ENCODE data around the gene C20orf141.
A peak's percentile ranks its signal among the peaks of the same experiment; 100 is the strongest.

C20orf141 gene

DNA sequence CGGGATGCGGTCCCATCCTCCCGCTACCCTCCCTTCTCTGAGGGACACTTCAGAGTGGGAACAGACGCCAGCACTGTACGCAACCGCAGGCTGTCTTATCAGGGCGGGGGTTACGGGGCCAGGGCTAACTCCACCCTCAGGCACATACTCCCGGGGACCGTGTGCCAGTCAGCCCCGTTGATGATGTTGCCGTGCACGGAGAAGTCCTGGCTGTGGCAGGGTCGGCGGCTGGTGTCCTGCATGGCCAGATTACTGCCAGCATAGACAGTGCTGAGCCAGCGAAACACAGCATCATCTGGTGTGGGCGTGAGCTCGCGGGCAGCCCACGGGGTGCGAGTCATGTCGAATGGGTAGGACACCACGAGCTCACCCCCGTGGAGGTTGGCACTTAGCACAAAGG is 19.3 kb upstream of the C20orf141 start:
- CTCF ChIA-PET = no interaction called here
- Mint-ChIP-seq H3K36me3 (peaks cover 4% of the 10 kb centered on the region), H3K4me3 (no peak overlapping the region), H3K27ac (no peak overlapping the region), H3K4me1 (peaks cover 14% of the 10 kb centered on the region), H3K27me3 (peaks cover 61% of the 10 kb centered on the region), H3K9me3 (no peaks in the 10 kb centered on the region)
- no peak for DNase-seq

GRCh38 chr20:2796011-2796660 is 18.7 kb upstream of the C20orf141 start:
- Mint-ChIP-seq H3K27ac (no peak overlapping the region), H3K4me1 (peaks cover 20% of the 10 kb centered on the region), H3K4me3 (no peak overlapping the region), H3K9me3 (no peaks in the 10 kb centered on the region), H3K36me3 (peaks cover 4% of the 10 kb centered on the region), H3K27me3 (peaks cover 65% of the 10 kb centered on the region)
- CTCF ChIA-PET = no interaction called here
- no peak for DNase-seq

DNA sequence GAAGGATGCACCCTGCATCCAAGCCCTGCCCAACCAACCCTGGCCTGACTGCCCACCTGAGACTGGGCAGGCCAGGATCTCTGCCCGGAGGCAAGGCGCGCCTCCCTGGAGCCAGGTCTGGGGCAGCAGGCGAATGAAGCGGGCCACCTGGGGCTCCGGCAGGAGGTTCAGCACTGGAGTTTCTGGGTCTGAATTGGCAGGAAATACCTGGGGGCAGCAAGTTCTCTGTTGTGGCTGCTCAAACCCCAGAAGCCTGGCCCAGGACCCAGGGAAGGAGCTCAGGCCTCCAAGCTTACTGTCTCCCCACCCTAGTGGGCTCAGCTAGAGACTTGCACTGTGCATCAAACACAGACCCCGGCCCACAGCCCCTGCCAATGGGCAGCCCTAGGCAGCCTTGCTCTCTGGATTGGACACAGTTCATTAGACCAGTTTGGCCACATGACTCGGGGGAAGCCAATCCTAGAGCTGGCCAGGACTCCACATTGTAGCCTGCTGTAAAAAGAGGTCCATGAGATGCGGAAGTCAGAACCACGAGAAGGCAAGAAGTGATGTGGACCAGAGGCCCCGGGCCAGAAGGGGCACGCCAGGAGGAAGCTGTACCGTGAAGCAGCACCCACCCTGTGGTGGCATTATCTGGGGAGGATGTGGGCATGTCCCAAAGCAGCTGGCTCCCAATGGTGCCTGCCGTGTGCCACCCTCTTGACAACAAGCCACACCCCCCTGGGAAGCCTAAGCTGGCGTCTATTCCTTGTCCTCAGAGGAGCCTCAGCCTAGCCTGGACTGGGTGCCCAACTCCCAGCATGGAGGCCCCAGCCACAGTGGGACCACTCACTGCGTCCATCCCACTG is 17.4 kb upstream of the C20orf141 start:
- DNase-seq = no peak
- H3K27me3 Mint-ChIP-seq = peaks cover 72% of the 10 kb centered on the region
- H3K36me3 Mint-ChIP-seq = peaks cover 4% of the 10 kb centered on the region
- CTCF ChIA-PET = no interaction called here
- peaks cover 24% of the 10 kb centered on the region for H3K4me1 Mint-ChIP-seq
- H3K4me3 Mint-ChIP-seq = no peak overlapping the region
- no peaks in the 10 kb centered on the region for H3K9me3 Mint-ChIP-seq
- no peak overlapping the region for H3K27ac Mint-ChIP-seq

- no peak overlapping the region for H3K4me3 Mint-ChIP-seq
- CTCF ChIA-PET = interaction anchor here (1.0 kb wide), 1 partner anchor 46 kb away, joined by 3 read pairs; no protein-coding TSS in a partner anchor
- peaks cover 79% of the 10 kb centered on the region for H3K27me3 Mint-ChIP-seq
These were observed 16.5 kb upstream of the C20orf141 start for GRCh38 chr20:2798095-2798805.

GRCh38 chr20:2798814-2799213 is 16.0 kb upstream of the C20orf141 start:
- Mint-ChIP-seq H3K27me3 (peaks cover 79% of the 10 kb centered on the region), H3K4me3 (no peak overlapping the region), H3K36me3 (peaks cover 4% of the 10 kb centered on the region), H3K4me1 (peaks cover 24% of the 10 kb centered on the region), H3K9me3 (no peaks in the 10 kb centered on the region), H3K27ac (no peak overlapping the region)
- no peak for DNase-seq
- CTCF ChIA-PET = interaction anchor here (1.0 kb wide), 1 partner anchor 45 kb away, joined by 3 read pairs; no protein-coding TSS in a partner anchor

More at GRCh38 chr20:2798095-2798805, 16.5 kb upstream of the C20orf141 start:
- Mint-ChIP-seq H3K36me3 (peaks cover 4% of the 10 kb centered on the region), H3K9me3 (no peaks in the 10 kb centered on the region), H3K4me1 (peaks cover 24% of the 10 kb centered on the region), H3K27ac (no peak overlapping the region)
- no peak for DNase-seq

DNA sequence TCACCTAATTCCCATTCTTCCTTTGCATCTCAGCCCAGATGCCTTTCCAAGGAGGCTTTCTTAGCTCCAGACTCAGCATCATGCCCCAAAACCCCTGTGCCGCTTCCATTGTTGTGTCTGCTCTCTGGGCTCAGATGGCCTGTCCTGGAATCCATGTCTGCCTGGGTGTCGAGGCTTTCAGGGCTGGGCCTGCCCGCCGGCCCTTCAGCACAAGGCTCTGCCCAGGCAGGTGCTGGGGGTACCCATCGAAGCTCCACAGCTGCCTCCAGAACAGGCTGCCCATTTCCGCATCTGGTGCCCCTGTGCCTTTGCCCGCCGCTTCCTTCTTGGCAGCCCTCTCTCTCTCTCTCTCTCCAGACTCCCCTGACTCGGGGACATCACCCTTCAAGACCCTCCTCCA is 15.5 kb upstream of the C20orf141 start:
- Mint-ChIP-seq H3K4me3 (peak overlapping the region; percentile 69), H3K27ac (no peak overlapping the region), H3K9me3 (no peaks in the 10 kb centered on the region), H3K4me1 (peaks cover 24% of the 10 kb centered on the region), H3K27me3 (peaks cover 79% of the 10 kb centered on the region), H3K36me3 (peaks cover 4% of the 10 kb centered on the region)
- CTCF ChIA-PET = interaction anchor here (1.0 kb wide), 1 partner anchor 45 kb away, joined by 3 read pairs; no protein-coding TSS in a partner anchor
- no peak for DNase-seq

DNA sequence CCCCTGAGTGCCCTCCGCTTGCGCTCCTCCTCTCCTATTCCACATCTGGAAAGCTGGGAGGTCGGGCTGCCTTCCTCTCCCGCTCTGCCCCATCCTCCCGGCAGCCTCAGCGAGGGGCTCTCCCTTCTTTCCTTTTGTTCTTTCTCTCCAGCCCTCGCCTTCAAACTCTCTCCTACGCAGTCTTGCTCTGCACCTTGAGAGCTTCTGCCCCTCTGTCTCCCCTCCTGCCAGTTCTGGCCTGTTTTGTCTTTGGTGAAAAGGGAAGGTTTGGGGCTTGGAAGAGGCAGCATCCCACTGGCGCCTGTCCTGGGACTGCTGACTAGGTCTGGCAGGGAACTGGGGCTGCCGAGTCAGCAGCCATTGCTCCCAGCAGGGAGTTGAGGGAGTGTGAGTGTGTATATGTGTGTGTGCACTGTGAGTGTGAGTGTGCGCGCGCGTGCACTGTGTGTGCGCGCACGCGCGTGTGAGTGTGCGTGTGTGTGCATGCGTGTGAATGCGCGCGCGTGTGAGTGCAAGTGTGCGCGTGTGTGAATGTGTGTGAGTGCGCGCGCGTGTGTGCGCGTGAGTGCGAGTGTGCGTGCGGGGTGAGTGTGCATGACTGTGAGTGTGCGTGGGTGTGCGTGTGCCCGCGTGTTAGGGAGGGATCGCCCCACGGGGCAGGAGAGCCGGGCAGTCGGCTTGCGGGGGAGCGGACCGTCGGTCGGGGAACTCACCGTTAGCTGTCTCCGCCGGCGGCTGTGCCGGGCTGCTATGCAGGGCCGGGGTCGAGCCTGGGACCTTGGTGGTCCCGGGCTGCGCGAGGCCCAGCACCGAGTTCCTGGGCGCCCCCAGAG is 14.9 kb upstream of the C20orf141 start:
- H3K27me3 Mint-ChIP-seq = peaks cover 82% of the 10 kb centered on the region
- peaks cover 4% of the 10 kb centered on the region for H3K36me3 Mint-ChIP-seq
- peak overlapping the region; percentile 69 for H3K4me3 Mint-ChIP-seq
- peaks cover 24% of the 10 kb centered on the region for H3K4me1 Mint-ChIP-seq
- no peak for DNase-seq
- CTCF ChIA-PET = no interaction called here
- no peaks in the 10 kb centered on the region for H3K9me3 Mint-ChIP-seq
- no peak overlapping the region for H3K27ac Mint-ChIP-seq

- Mint-ChIP-seq H3K4me3 (peak within 1 kb of the TSS; percentile 69), H3K36me3 (peaks cover 4% of the 10 kb centered on the region), H3K27me3 (peaks cover 90% of the 10 kb centered on the region), H3K9me3 (no peaks in the 10 kb centered on the region), H3K4me1 (peaks cover 24% of the 10 kb centered on the region), H3K27ac (no peak within 1 kb of the TSS)
- DNase-seq = no peak
- CTCF ChIA-PET = no interaction called here
These were observed 14.1 kb upstream of the C20orf141 start, which contains the start of gene CPXM1 for GRCh38 chr20:2800521-2801285. TSS of gene CPXM1 (minus strand) at chr20:2800627. CDS start at chr20:2800572, 55 bp downstream.

GRCh38 chr20:2801286-2801728 is 13.5 kb upstream of the C20orf141 start:
- H3K27me3 Mint-ChIP-seq = peaks cover 95% of the 10 kb centered on the region
- CTCF ChIA-PET = no interaction called here
- no peak for DNase-seq
- peaks cover 24% of the 10 kb centered on the region for H3K4me1 Mint-ChIP-seq
- peaks cover 4% of the 10 kb centered on the region for H3K36me3 Mint-ChIP-seq
- H3K9me3 Mint-ChIP-seq = no peaks in the 10 kb centered on the region
- H3K4me3 Mint-ChIP-seq = peak overlapping the region; percentile 61
- no peak overlapping the region for H3K27ac Mint-ChIP-seq

GRCh38 chr20:2804041-2804828 is 10.6 kb upstream of the C20orf141 start:
- Mint-ChIP-seq H3K27ac (no peak overlapping the region), H3K4me1 (peaks cover 19% of the 10 kb centered on the region), H3K9me3 (no peaks in the 10 kb centered on the region), H3K27me3 (peaks cover 99% of the 10 kb centered on the region), H3K36me3 (peaks cover 4% of the 10 kb centered on the region), H3K4me3 (no peak overlapping the region)
- CTCF ChIA-PET = no interaction called here
- no peak for DNase-seq

- Mint-ChIP-seq H3K36me3 (peaks cover under 1% of the 10 kb centered on the region), H3K4me1 (peaks cover 10% of the 10 kb centered on the region), H3K4me3 (no peak overlapping the region), H3K27me3 (peaks cover 99% of the 10 kb centered on the region), H3K9me3 (no peaks in the 10 kb centered on the region), H3K27ac (no peak overlapping the region)
- CTCF ChIA-PET = interaction anchor here (1.1 kb wide), 1 partner anchor 52 kb away, joined by 3 read pairs; no protein-coding TSS in a partner anchor
- no peak for DNase-seq
These were observed 9.7 kb upstream of the C20orf141 start for GRCh38 chr20:2804852-2805688.
